ENCODE data around the gene ZDHHC18.
A peak's percentile ranks its signal among the peaks of the same experiment; 100 is the strongest.

The ZDHHC18 gene

DNA sequence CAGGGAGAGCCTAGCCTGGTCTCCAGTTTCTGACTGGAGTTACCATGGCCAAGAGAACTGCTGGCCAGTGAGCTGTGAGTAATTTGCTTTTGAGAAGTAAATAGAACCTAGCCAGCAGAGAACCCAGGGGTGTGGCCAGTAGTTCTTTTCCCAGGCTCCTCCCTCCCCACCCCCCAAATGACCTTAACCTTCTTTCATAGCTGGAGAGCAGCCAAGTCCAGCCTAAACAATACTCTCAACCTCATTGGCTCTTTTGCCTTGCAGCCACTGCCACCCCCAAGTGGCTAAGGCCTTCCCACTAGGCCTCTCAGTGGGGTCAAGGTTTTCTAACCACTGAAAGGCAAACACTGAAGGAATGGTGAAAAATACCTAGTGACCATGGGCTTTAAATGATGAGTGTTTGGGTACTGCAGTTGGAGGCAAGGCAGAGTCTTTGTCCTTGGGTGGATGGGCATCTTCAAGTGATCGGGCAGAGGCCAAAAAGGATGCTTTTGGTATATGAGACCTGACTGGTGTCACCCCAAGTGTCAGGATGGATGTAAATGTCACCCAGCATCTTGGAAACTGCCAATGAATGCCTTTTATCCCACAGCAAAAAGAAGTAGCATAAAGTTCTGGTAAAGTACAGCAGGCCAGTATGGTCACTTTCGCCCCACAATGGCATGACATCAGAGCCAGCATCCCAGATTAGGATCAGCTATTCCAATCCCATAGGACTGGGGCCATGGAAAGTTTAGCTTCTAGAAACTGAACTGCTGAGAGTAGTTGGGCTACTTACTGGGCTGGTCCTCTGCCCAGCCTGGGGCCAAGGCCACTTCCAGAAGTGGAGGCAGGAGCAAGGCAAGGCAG is 42.2 kb upstream of the ZDHHC18 start:
- no peak overlapping the region for H3K4me3 ChIP-seq (ENCODE audit: control insufficient read depth, low read depth, low read length)
- no peak for DNase-seq (ENCODE audit: low read depth)
- TF ChIP-seq, protein P1, sequence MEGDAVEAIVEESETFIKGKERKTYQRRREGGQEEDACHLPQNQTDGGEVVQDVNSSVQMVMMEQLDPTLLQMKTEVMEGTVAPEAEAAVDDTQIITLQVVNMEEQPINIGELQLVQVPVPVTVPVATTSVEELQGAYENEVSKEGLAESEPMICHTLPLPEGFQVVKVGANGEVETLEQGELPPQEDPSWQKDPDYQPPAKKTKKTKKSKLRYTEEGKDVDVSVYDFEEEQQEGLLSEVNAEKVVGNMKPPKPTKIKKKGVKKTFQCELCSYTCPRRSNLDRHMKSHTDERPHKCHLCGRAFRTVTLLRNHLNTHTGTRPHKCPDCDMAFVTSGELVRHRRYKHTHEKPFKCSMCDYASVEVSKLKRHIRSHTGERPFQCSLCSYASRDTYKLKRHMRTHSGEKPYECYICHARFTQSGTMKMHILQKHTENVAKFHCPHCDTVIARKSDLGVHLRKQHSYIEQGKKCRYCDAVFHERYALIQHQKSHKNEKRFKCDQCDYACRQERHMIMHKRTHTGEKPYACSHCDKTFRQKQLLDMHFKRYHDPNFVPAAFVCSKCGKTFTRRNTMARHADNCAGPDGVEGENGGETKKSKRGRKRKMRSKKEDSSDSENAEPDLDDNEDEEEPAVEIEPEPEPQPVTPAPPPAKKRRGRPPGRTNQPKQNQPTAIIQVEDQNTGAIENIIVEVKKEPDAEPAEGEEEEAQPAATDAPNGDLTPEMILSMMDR (IDR thresholded peaks at IDR 0.05; ENCODE audit: control insufficient read depth, insufficient read depth, low read depth, low read length, missing control alignments), result no peak

DNA sequence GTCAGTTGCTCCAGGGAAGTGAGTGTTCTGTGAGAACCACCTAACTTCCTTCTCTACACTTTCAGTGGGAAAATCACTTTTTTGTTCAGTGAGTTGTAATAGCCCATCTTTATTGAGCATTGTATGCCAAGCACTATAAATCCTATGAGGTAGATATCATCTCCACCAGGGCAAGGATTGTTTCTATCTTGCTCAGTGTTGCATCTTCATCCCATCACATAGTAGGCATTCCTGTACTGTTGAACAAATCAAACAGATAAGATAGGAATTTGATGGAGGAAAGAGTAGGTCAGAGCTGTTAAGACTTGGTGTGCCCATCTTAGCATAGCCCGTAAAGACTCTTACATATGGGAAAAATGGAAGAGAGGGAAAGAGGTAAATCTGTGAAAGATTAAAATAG is 41.6 kb upstream of the ZDHHC18 start:
- TF ChIP-seq, protein P1 (IDR thresholded peaks at IDR 0.05; ENCODE audit: control insufficient read depth, insufficient read depth, low read depth, low read length, missing control alignments), result no peak
- no peak for DNase-seq (ENCODE audit: low read depth)
- no peak overlapping the region for H3K4me3 ChIP-seq (ENCODE audit: control insufficient read depth, low read depth, low read length)

GRCh38 chr1:26785611-26786436 is 40.7 kb upstream of the ZDHHC18 start:
- no peak for DNase-seq (ENCODE audit: low read depth)
- H3K4me3 ChIP-seq (ENCODE audit: control insufficient read depth, low read depth, low read length), result no peak overlapping the region

DNA sequence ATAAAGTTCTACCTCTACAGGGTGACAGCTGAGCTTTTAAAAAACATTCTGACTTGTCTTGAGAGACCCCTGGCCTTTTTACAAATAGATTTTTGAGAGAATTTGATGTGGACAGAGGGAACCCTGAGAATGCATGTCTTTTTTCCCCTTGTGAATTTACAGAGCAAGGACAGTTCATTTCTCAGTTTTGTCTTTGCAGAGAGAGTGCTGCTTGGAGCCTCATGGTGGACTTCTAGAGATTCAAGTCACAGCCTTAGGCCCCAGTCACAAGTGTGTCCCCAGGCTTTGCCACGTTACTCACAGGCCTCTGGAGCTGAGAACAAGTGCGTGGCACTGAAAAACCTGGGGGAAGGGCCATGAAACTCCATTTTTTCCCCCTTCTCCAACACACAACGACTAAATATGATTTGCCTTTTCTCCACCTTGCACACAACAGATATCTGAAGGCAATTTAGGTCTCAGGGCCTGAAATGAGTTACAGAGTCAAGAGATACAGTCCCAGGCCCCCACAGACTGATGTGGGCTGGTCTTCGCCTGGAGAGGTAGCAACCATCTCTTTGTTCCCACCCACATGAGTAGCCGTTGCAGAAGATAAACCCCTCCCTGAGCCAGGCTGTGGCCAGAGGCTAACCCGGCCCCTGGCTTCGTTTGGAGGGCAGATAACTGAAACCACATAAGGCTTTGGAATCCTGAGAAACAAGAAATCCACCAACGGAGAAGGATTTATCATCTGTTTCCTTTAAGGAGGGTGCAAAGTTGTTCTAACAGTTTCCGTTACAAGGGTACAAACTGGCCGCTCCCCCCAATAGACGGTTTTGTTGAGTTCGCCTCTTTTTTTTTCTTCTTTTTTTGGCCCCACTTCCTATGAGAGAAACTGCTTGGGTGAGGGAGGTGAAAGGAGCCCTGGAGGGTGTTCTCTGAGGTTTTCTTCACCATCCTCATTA is 39.8 kb upstream of the ZDHHC18 start:
- TF ChIP-seq, protein P1 (IDR thresholded peaks at IDR 0.05; ENCODE audit: control insufficient read depth, insufficient read depth, low read depth, low read length, missing control alignments), result no peak
- peak; percentile 68 for DNase-seq (ENCODE audit: low read depth)
- H3K4me3 ChIP-seq (ENCODE audit: control insufficient read depth, low read depth, low read length), result peak overlapping the region; percentile 75

More at GRCh38 chr1:26785611-26786436, 40.7 kb upstream of the ZDHHC18 start:
- TF ChIP-seq, protein P1 (IDR thresholded peaks at IDR 0.05; ENCODE audit: control insufficient read depth, insufficient read depth, low read depth, low read length, missing control alignments), result no peak

- H3K4me3 ChIP-seq (ENCODE audit: control insufficient read depth, low read depth, low read length), result peak overlapping the region; percentile 75
- TF ChIP-seq, protein P1 (IDR thresholded peaks at IDR 0.05; ENCODE audit: control insufficient read depth, insufficient read depth, low read depth, low read length, missing control alignments), result no peak
- no peak for DNase-seq (ENCODE audit: low read depth)
Observed at GRCh38 chr1:26787381-26787705, 39.1 kb upstream of the ZDHHC18 start.
